Esophagus squamous epithelium (tissue), 5 donors: ENCODE measurements around the gene TRIM32. TPM values are rescaled to one million over a fixed set of nuclear protein-coding genes. Genes with fewer than 3 reads are reported as not detected.

Experiments used
- DNase-seq: peaks from one replicate; lab custom pipeline; 2025; lab: John Stamatoyannopoulos, UW
- H3K27ac ChIP-seq, 4 donors: fragments of 200-600 bp; sonication (generic); one replicate each; pipeline ENCODE4 v1.5.1; 2016 to 2019; ENCODE audit warnings: mild to moderate bottlenecking in 1 of 4
- H3K27me3 ChIP-seq, 4 donors: fragments of 200-600 bp; sonication (generic); 1 replicate in 3 of 4; 2 replicates in 1 of 4; pipeline versions ENCODE4 v1.5.1 to v1.6.0; 2017 to 2021; ENCODE audit warnings: antibody characterized with exemption in 1 of 4
- H3K36me3 ChIP-seq, 3 donors: fragments of 200-600 bp; sonication (generic); one replicate each; pipeline ENCODE4 v1.5.1; 2016 to 2019
- H3K4me1 ChIP-seq, 3 donors: fragments of 200-600 bp; sonication (generic); one replicate each; pipeline ENCODE4 v1.5.1; 2017 to 2019
- H3K4me3 ChIP-seq, 4 donors: fragments of 200-600 bp; sonication (generic); 1 replicate in 3 of 4; 2 replicates in 1 of 4; pipeline ENCODE4 v1.5.1; 2016 to 2019; ENCODE audit warnings: mild to moderate bottlenecking in 2 of 4, moderate library complexity in 1 of 4
- H3K9me3 ChIP-seq, 3 donors: fragments of 200-600 bp; sonication (generic); one replicate each; pipeline ENCODE4 v1.5.1; 2016 to 2019
- CTCF ChIP-seq, 6 experiments: fragments of 450-650 bp in 4 of 6; fragments of 200-600 bp in 2 of 6; sonication (generic) in 2 of 6; IDR thresholded peaks; one replicate each; pipeline ENCODE4 v1.5.1; 2016 to 2019; ENCODE audit warnings: antibody characterized with exemption in 6 of 6, mild to moderate bottlenecking in 4 of 6, moderate library complexity in 4 of 6
- POLR2A ChIP-seq, 4 donors: fragments of 450-650 bp; IDR thresholded peaks; one replicate each; pipeline ENCODE4 v1.6.1; 2017; ENCODE audit warnings: antibody characterized with exemption in 4 of 4, mild to moderate bottlenecking in 4 of 4, moderate library complexity in 3 of 4
- WGBS, 2 donors: methylation state at CpG; one replicate each; pipeline ENCODE4 v1.1.5; 2018; 5-methylcytosine and 5-hydroxymethylcytosine counted together
- intact Hi-C: fragments of 100-400 bp; cut with DNase I; formaldehyde crosslinking; loops from one replicate; pipeline ENCODE4 v1.15.0; 2022
- total RNA-seq, 4 donors: library from RNA; depleted of rRNA; stranded (reverse); fragments of >200 nt; gene quantifications; one replicate each; pipeline ENCODE4 v1.1.0, GENCODE V29; 2016
- donor health status: DM: yes; HTN: yes; CAD: no.

TRIM32 gene
- 10 to 100 TPM in 2 of 4 donors, 1 to 10 TPM in 2; 7.2 to 16.4 (median 11.6) TPM for total RNA-seq

GRCh38 chr9:116687074-116687753 is at the start of gene TRIM32:
Gene TRIM32, plus strand, starts transcription at chr9:116687305. Its CDS starts 10,438 bp downstream, at chr9:116697743.
- Histone ChIP-seq H3K9me3 (no peaks in the 10 kb centered on the region), H3K27me3 (no peaks in the 10 kb centered on the region), H3K4me1 (peaks cover 15 to 52% (median 17%) of the 10 kb centered on the region in 3 donors), H3K27ac (peak within 1 kb of the TSS; percentile 81 to 90 (median 88)), H3K36me3 (no peaks in the 10 kb centered on the region), H3K4me3 (peak within 1 kb of the TSS; percentile 67 to 90 (median 78))
- 0 to 4% methylated on average over 8 to 28 of the region's 54 CpGs for WGBS, 2 donors
- no peak for TF ChIP-seq CTCF (IDR thresholded peaks at IDR 0.05)
- TF ChIP-seq POLR2A (IDR thresholded peaks at IDR 0.05): peak in 1 of 4 donors; percentile 48
- peak; percentile 17 for DNase-seq
- intact Hi-C loops: no loop called here

GRCh38 chr9:116639251-116639741 is 47.8 kb upstream of the TRIM32 start:
- Histone ChIP-seq H3K4me1 (peaks cover 0 to 52% (median 11%) of the 10 kb centered on the region in 3 donors), H3K9me3 (no peaks in the 10 kb centered on the region), H3K36me3 (no peaks in the 10 kb centered on the region), H3K27ac (peak overlapping the region in 1 of 4 donors; percentile 34), H3K27me3 (no peaks in the 10 kb centered on the region), H3K4me3 (no peak overlapping the region)
- no peak for DNase-seq
- TF ChIP-seq CTCF (IDR thresholded peaks at IDR 0.05) (no peak), POLR2A (IDR thresholded peaks at IDR 0.05) (no peak)
- intact Hi-C loops: no loop called here

GRCh38 chr9:116641292-116642059 is 45.6 kb upstream of the TRIM32 start:
- Histone ChIP-seq H3K36me3 (no peaks in the 10 kb centered on the region), H3K9me3 (no peaks in the 10 kb centered on the region), H3K4me1 (peaks cover 0 to 65% (median 12%) of the 10 kb centered on the region in 3 donors), H3K27me3 (no peaks in the 10 kb centered on the region), H3K27ac (peak overlapping the region in 1 of 4 donors; percentile 40), H3K4me3 (no peak overlapping the region)
- intact Hi-C loops: no loop called here
- DNase-seq: no peak
- WGBS, 2 donors: 14 to 26% methylated on average over 2 of the region's 2 CpGs
- TF ChIP-seq CTCF (IDR thresholded peaks at IDR 0.05) (no peak), POLR2A (IDR thresholded peaks at IDR 0.05) (no peak)

- TF ChIP-seq CTCF (IDR thresholded peaks at IDR 0.05): no peak
- TF ChIP-seq POLR2A (IDR thresholded peaks at IDR 0.05): no peak
- Histone ChIP-seq H3K27me3 (no peaks in the 10 kb centered on the region), H3K9me3 (no peaks in the 10 kb centered on the region), H3K4me3 (no peak overlapping the region), H3K27ac (no peak overlapping the region), H3K36me3 (no peaks in the 10 kb centered on the region), H3K4me1 (peaks cover 0 to 79% (median 18%) of the 10 kb centered on the region in 3 donors)
- intact Hi-C loops: no loop called here
- no peak for DNase-seq
- WGBS, 2 donors: 86 to 88% methylated on average over 1 of the region's 1 CpG
Measured at GRCh38 chr9:116643691-116644090, 43.4 kb upstream of the TRIM32 start.
